DMS153 (cell line): ENCODE results near the gene COL6A2.

Experiments used
- DNase-seq: peaks from one replicate; lab custom pipeline; 2025; lab: John Stamatoyannopoulos, UW

COL6A2 gene

GRCh38 chr21:46114963-46115362 is 17.1 kb downstream of the COL6A2 start:
- DNase-seq = no peak

GRCh38 chr21:46115441-46116188 is 17.7 kb downstream of the COL6A2 start:
- no peak for DNase-seq

- no peak for DNase-seq
Measured at GRCh38 chr21:46116189-46116775, 18.4 kb downstream of the COL6A2 start.

GRCh38 chr21:46116776-46117585 is 19.1 kb downstream of the COL6A2 start:
- no peak for DNase-seq

GRCh38 chr21:46117586-46118315 is 19.8 kb downstream of the COL6A2 start:
- DNase-seq = no peak

GRCh38 chr21:46118316-46119143 is 20.6 kb downstream of the COL6A2 start:
- no peak for DNase-seq

- no peak for DNase-seq
Measured at GRCh38 chr21:46119144-46119636, 21.3 kb downstream of the COL6A2 start.

GRCh38 chr21:46119637-46120271 is 21.8 kb downstream of the COL6A2 start:
- no peak for DNase-seq

- no peak for DNase-seq
Measured at GRCh38 chr21:46120301-46121285, 22.7 kb downstream of the COL6A2 start.

GRCh38 chr21:46121286-46122221 is 23.6 kb downstream of the COL6A2 start:
- DNase-seq = no peak

GRCh38 chr21:46122237-46122671 is 24.3 kb downstream of the COL6A2 start:
- no peak for DNase-seq

GRCh38 chr21:46122758-46123683 is 25.1 kb downstream of the COL6A2 start:
- DNase-seq = no peak

- no peak for DNase-seq
Measured at GRCh38 chr21:46124083-46124925, 26.4 kb downstream of the COL6A2 start.

GRCh38 chr21:46124926-46125845 is 27.3 kb downstream of the COL6A2 start:
- no peak for DNase-seq

- DNase-seq = no peak
Measured at GRCh38 chr21:46125846-46126301, 28.0 kb downstream of the COL6A2 start.
